ENCODE measurements around the gene MBNL1. TPM values are rescaled to one million over a fixed set of nuclear protein-coding genes. Genes with fewer than 3 reads are reported as not detected.
"Not testable (repeated sequence)": the region's sequence is repeated elsewhere in the genome, so short reads cannot be mapped to it uniquely, and the experiment has no call there.

The MBNL1 gene
- polyA plus RNA-seq, 4 donors = 39.6 to 48.7 (median 40.6) TPM

- DNase-seq (peak in 1 of 2 donors; percentile 26), FAIRE-seq (no peak)
- Histone ChIP-seq H3K27me3 (ENCODE audit: control insufficient read depth in 3 of 3, insufficient read depth in 3 of 3, low read length in 3 of 3) (no peaks in the 10 kb centered on the region), H3K4me3 (ENCODE audit: low read depth in 1 of 3, low read length in 3 of 3) (no peak overlapping the region), H3K4me1 (ENCODE audit: control insufficient read depth in 3 of 3, insufficient read depth in 2 of 3, low read depth in 1 of 3, low read length in 2 of 3) (peaks cover 0 to 5% (median 0%) of the 10 kb centered on the region in 3 donors), H3K9me3 (ENCODE audit: control insufficient read depth in 2 of 2, insufficient read depth in 1 of 2, low read depth in 1 of 2, low read length in 1 of 2) (no peaks in the 10 kb centered on the region), H3K36me3 (ENCODE audit: control insufficient read depth in 3 of 3, insufficient read depth in 2 of 3, low read depth in 1 of 3, low read length in 3 of 3) (peaks cover 0 to 1% (median 0%) of the 10 kb centered on the region in 3 donors), H3K27ac (ENCODE audit: low read depth in 1 of 3, low read length in 2 of 3) (no peak overlapping the region)
These were observed 157.7 kb downstream of the MBNL1 start for GRCh38 chr3:152426393-152426792.

DNA sequence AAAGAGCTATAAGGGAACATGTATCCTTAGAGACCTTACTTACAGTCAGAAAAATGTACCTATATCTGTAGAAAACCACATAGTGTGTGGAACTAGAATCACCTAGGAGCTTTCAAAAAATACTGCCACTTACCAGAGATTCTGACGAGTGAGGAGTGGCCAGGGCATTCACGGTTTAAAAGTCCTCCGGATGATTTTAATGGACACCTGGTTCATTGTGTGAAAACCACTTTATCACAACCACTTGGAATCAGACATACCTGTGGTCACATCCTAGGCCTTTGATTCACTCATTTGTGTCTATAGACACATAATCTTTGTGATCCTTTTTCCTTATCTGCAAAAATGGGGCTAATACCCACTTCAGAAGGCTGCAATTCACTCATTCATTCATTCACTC lies 159.8 kb downstream of the MBNL1 start:
- Histone ChIP-seq H3K36me3 (ENCODE audit: control insufficient read depth in 3 of 3, insufficient read depth in 2 of 3, low read depth in 1 of 3, low read length in 3 of 3) (peaks cover 3 to 5% (median 3%) of the 10 kb centered on the region in 3 donors), H3K27ac (ENCODE audit: low read depth in 1 of 3, low read length in 2 of 3) (no peak overlapping the region), H3K4me1 (ENCODE audit: control insufficient read depth in 3 of 3, insufficient read depth in 2 of 3, low read depth in 1 of 3, low read length in 2 of 3) (peaks cover 0 to 5% (median 0%) of the 10 kb centered on the region in 3 donors), H3K4me3 (ENCODE audit: low read depth in 1 of 3, low read length in 3 of 3) (no peak overlapping the region), H3K9me3 (ENCODE audit: control insufficient read depth in 2 of 2, insufficient read depth in 1 of 2, low read depth in 1 of 2, low read length in 1 of 2) (no peaks in the 10 kb centered on the region), H3K27me3 (ENCODE audit: control insufficient read depth in 3 of 3, insufficient read depth in 3 of 3, low read length in 3 of 3) (no peaks in the 10 kb centered on the region)
- no peak for FAIRE-seq
- DNase-seq = no peak
- 94 to 97% (median 95%) methylated on average over 3 of the region's 3 CpGs for WGBS, 3 donors

DNA sequence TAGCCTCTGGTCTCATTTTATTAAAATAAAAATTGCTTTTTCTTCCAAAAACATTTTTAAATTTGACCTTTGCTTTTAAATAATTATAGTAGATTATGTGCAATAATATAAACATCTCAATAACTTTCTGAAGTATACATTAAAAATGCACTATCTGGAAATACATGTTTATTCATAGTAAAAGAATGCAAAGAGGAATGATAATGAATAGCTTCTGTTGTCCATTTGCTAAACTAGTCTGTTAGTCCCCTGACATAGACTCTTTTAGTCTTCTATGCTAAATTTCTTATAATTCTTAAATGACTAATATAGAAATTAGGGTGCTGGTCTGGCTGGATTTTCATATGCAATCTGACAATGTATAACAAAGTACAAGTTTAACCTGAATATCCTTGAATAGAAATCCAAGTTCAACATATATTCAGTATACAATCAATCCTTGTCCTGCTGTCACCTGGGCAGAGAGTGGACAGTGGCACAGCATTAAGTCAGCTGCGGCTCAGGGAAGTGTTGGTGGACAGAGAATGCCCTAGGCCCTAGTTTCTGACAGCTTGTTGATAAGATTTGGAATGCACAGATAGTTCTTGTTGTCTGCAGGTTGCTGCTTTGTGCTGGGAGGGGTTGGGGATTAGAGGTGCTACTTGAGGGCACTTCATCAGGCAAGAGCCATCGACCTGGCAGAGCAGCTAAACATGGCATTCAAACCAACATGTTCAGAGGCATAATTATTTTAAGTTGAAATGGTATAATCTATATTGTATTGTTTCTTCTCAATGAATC lies 161.7 kb downstream of the MBNL1 start:
- H3K9me3 ChIP-seq (ENCODE audit: control insufficient read depth in 2 of 2, insufficient read depth in 1 of 2, low read depth in 1 of 2, low read length in 1 of 2) = no peaks in the 10 kb centered on the region
- H3K27ac ChIP-seq (ENCODE audit: low read depth in 1 of 3, low read length in 2 of 3) = no peak overlapping the region
- FAIRE-seq (no peak), DNase-seq (no peak)
- peaks cover 3 to 5% (median 3%) of the 10 kb centered on the region in 3 donors for H3K36me3 ChIP-seq (ENCODE audit: control insufficient read depth in 3 of 3, insufficient read depth in 2 of 3, low read depth in 1 of 3, low read length in 3 of 3)
- WGBS, 3 donors = 78 to 82% (median 80%) methylated on average over 2 of the region's 2 CpGs
- peaks cover 0 to 5% (median 0%) of the 10 kb centered on the region in 3 donors for H3K4me1 ChIP-seq (ENCODE audit: control insufficient read depth in 3 of 3, insufficient read depth in 2 of 3, low read depth in 1 of 3, low read length in 2 of 3)
- H3K27me3 ChIP-seq (ENCODE audit: control insufficient read depth in 3 of 3, insufficient read depth in 3 of 3, low read length in 3 of 3) = no peaks in the 10 kb centered on the region
- no peak overlapping the region for H3K4me3 ChIP-seq (ENCODE audit: low read depth in 1 of 3, low read length in 3 of 3)

GRCh38 chr3:152434142-152434541 lies 165.4 kb downstream of the MBNL1 start:
- H3K4me3 ChIP-seq (ENCODE audit: low read depth in 1 of 3, low read length in 3 of 3) = no peak overlapping the region
- H3K4me1 ChIP-seq (ENCODE audit: control insufficient read depth in 3 of 3, insufficient read depth in 2 of 3, low read depth in 1 of 3, low read length in 2 of 3) = peaks cover 0 to 2% (median 0%) of the 10 kb centered on the region in 3 donors
- DNase-seq = no peak
- WGBS, 3 donors = 95 to 100% (median 97%) methylated on average over 2 of the region's 2 CpGs
- peaks cover 3 to 5% (median 3%) of the 10 kb centered on the region in 3 donors for H3K36me3 ChIP-seq (ENCODE audit: control insufficient read depth in 3 of 3, insufficient read depth in 2 of 3, low read depth in 1 of 3, low read length in 3 of 3)
- no peak overlapping the region for H3K27ac ChIP-seq (ENCODE audit: low read depth in 1 of 3, low read length in 2 of 3)
- H3K9me3 ChIP-seq (ENCODE audit: control insufficient read depth in 2 of 2, insufficient read depth in 1 of 2, low read depth in 1 of 2, low read length in 1 of 2) = no peaks in the 10 kb centered on the region
- no peak for FAIRE-seq
- H3K27me3 ChIP-seq (ENCODE audit: control insufficient read depth in 3 of 3, insufficient read depth in 3 of 3, low read length in 3 of 3) = no peaks in the 10 kb centered on the region

DNA sequence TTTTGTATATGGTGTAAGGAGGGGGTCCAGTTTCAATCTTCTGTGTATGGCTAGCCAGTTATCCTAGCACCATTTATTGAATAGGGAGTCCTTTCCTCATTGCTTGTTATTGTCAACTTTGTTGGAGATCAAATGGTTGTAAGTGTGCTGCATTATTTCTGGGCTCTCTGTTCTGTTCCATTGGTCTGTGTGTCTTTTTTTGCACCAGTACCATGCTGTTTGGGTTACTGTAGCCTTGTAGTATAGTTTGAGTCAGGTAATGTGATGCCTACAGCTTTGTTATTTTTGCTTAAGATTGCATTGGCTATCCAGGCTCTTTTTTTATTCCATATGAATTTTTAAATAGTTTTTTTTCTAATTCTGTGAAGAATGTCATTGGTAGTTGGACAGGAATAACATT lies 166.5 kb downstream of the MBNL1 start:
- DNase-seq; H3K9me3 ChIP-seq (ENCODE audit: control insufficient read depth in 2 of 2, insufficient read depth in 1 of 2, low read depth in 1 of 2, low read length in 1 of 2); FAIRE-seq; H3K4me1 ChIP-seq (ENCODE audit: control insufficient read depth in 3 of 3, insufficient read depth in 2 of 3, low read depth in 1 of 3, low read length in 2 of 3); H3K27me3 ChIP-seq (ENCODE audit: control insufficient read depth in 3 of 3, insufficient read depth in 3 of 3, low read length in 3 of 3); H3K36me3 ChIP-seq (ENCODE audit: control insufficient read depth in 3 of 3, insufficient read depth in 2 of 3, low read depth in 1 of 3, low read length in 3 of 3); H3K4me3 ChIP-seq (ENCODE audit: low read depth in 1 of 3, low read length in 3 of 3); H3K27ac ChIP-seq (ENCODE audit: low read depth in 1 of 3, low read length in 2 of 3): not testable (repeated sequence)

DNA sequence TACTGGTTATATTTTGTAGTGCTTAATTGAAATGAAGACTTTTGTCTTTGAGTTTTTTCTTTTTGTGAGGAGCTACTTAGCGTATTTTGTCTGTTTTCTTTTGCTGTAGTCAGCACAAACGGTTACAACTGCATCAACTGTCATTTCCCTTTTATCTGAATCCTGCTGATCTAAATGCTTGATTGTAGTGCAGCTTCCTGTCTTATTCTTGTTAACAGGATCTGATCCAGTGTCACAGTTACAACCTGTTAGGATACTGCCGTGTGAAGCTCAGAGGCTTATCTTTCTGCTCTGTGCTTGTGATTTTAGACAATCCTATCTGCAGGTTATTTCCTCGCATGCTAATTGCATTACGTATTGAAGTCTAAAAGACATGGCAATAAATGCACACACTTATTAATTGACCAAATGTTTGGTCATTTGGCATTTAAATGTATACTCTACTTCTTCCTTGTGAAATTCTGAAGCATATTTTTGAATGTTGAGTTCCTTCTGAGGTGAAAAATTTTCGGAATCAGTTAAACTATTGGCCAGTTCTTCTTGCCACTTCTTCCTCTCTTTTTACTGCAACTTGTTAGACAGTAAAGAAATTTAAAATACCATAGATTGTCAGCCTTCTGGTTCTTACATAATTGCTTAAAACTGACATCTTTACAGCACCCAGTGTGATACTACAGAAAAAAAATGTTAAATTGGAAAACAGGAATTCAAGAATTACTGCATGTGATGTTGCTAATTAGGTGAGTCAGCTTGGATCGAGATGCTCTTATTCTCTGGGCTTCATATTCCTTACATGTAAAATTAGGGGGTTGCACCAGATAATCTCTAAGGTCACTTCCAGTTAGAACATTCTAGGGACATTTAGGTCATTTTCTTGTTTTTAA lies 168.2 kb downstream of the MBNL1 start:
- FAIRE-seq = no peak

DNA sequence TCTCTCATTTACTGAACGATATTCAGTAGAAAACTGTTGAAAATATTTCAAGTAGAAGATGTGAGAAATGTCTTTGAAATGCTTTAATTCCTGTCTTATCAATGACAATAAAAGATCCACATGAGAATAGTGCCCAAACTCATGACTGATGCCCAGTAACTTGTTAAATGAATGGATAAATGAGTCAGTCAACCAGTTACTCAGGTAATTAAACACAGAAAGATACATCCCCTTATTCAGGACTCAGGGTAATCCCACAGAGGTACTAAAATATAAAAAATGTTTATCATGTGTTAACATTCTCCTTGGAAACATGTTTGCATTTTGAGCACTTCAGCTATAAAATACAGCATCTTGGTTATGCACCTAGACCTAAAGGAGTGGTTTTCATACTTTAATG lies 169.5 kb downstream of the MBNL1 start:
- Histone ChIP-seq H3K27me3 (ENCODE audit: control insufficient read depth in 3 of 3, insufficient read depth in 3 of 3, low read length in 3 of 3) (no peaks in the 10 kb centered on the region), H3K27ac (ENCODE audit: low read depth in 1 of 3, low read length in 2 of 3) (no peak overlapping the region), H3K4me3 (ENCODE audit: low read depth in 1 of 3, low read length in 3 of 3) (no peak overlapping the region), H3K9me3 (ENCODE audit: control insufficient read depth in 2 of 2, insufficient read depth in 1 of 2, low read depth in 1 of 2, low read length in 1 of 2) (no peaks in the 10 kb centered on the region), H3K4me1 (ENCODE audit: control insufficient read depth in 3 of 3, insufficient read depth in 2 of 3, low read depth in 1 of 3, low read length in 2 of 3) (peaks cover 0 to 4% (median 0%) of the 10 kb centered on the region in 3 donors), H3K36me3 (ENCODE audit: control insufficient read depth in 3 of 3, insufficient read depth in 2 of 3, low read depth in 1 of 3, low read length in 3 of 3) (peaks cover 0 to 2% (median under 1%) of the 10 kb centered on the region in 3 donors)
- DNase-seq (no peak), FAIRE-seq (no peak)
- 87 to 96% (median 89%) methylated on average over 1 of the region's 1 CpG for WGBS, 3 donors

More for the DNA sequence above, 168.2 kb downstream of the MBNL1 start:
- Histone ChIP-seq H3K4me3 (ENCODE audit: low read depth in 1 of 3, low read length in 3 of 3) (no peak overlapping the region), H3K9me3 (ENCODE audit: control insufficient read depth in 2 of 2, insufficient read depth in 1 of 2, low read depth in 1 of 2, low read length in 1 of 2) (no peaks in the 10 kb centered on the region), H3K27ac (ENCODE audit: low read depth in 1 of 3, low read length in 2 of 3) (no peak overlapping the region), H3K27me3 (ENCODE audit: control insufficient read depth in 3 of 3, insufficient read depth in 3 of 3, low read length in 3 of 3) (no peaks in the 10 kb centered on the region), H3K4me1 (ENCODE audit: control insufficient read depth in 3 of 3, insufficient read depth in 2 of 3, low read depth in 1 of 3, low read length in 2 of 3) (peaks cover 0 to 2% (median 0%) of the 10 kb centered on the region in 3 donors), H3K36me3 (ENCODE audit: control insufficient read depth in 3 of 3, insufficient read depth in 2 of 3, low read depth in 1 of 3, low read length in 3 of 3) (peaks cover 3 to 5% (median 3%) of the 10 kb centered on the region in 3 donors)
- WGBS, 3 donors = 32 to 52% (median 42%) methylated on average over 7 of the region's 7 CpGs
- peak; percentile 36 to 47 for DNase-seq

GRCh38 chr3:152438706-152439105 lies 170.0 kb downstream of the MBNL1 start:
- H3K9me3 ChIP-seq (ENCODE audit: control insufficient read depth in 2 of 2, insufficient read depth in 1 of 2, low read depth in 1 of 2, low read length in 1 of 2) = no peaks in the 10 kb centered on the region
- no peak overlapping the region for H3K4me3 ChIP-seq (ENCODE audit: low read depth in 1 of 3, low read length in 3 of 3)
- FAIRE-seq (no peak), DNase-seq (no peak)
- H3K4me1 ChIP-seq (ENCODE audit: control insufficient read depth in 3 of 3, insufficient read depth in 2 of 3, low read depth in 1 of 3, low read length in 2 of 3) = peaks cover 0 to 6% (median 0%) of the 10 kb centered on the region in 3 donors
- H3K27me3 ChIP-seq (ENCODE audit: control insufficient read depth in 3 of 3, insufficient read depth in 3 of 3, low read length in 3 of 3) = no peaks in the 10 kb centered on the region
- no peak overlapping the region for H3K27ac ChIP-seq (ENCODE audit: low read depth in 1 of 3, low read length in 2 of 3)
- H3K36me3 ChIP-seq (ENCODE audit: control insufficient read depth in 3 of 3, insufficient read depth in 2 of 3, low read depth in 1 of 3, low read length in 3 of 3) = no peaks in the 10 kb centered on the region
- WGBS, 3 donors = 79 to 93% (median 83%) methylated on average over 6 of the region's 6 CpGs
